ENCODE data around the gene SEPTIN7.

- TF ChIP-seq POLR2AphosphoS5 (IDR thresholded peaks at IDR 0.05) (no peak), CTCF (IDR thresholded peaks at IDR 0.05 in 8 of 11, conservative IDR thresholded peaks at IDR 0.05 in 3 of 11) (no peak)
These were observed 32.5 kb upstream of the SEPTIN7 start for GRCh38 chr7:35768346-35768745.

All from spleen (tissue), 7 donors.